ENCODE results near the gene ROMO1. TPM values are rescaled to one million over a fixed set of nuclear protein-coding genes. Genes with fewer than 3 reads are reported as not detected.

ROMO1 gene
- total RNA-seq, 1 experiment from 2014 or later, result 207 TPM

DNA sequence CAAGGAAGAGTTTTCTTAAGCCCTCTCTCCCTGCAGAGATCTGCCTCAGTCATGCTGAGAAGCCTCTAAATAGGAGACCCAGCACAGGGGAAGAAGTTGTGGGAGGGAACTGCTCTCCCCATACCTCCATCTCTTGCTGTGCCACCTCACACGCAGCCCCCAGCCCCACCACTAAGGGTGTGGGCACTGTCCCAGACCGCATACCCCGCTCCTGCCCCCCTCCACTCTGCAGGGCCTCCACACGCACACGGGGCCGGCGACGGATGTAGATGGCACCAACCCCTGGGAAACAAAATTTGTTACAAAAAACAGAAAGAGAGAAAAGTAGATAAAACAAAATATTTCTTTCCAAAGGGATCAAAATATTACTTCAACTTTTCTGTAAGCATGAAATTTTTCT lies 24.3 kb upstream of the ROMO1 start:
- no peak overlapping the region for H2BK120ac ChIP-seq (ENCODE audit: low read depth, low read length, poor library complexity, severe bottlenecking)
- no CpG with 5 or more reads among the region's 8 CpGs for WGBS (ENCODE audit: extremely low coverage, insufficient read length, low lambda C conversion rate)
- DNase-seq, result no peak
- no peak overlapping the region for H3K23ac ChIP-seq (ENCODE audit: insufficient read length, low read depth, low read length)
- no peak overlapping the region for H2BK15ac ChIP-seq (ENCODE audit: low read depth, low read length)
- no peak overlapping the region for H3K4me3 Mint-ChIP-seq
- H3K56ac ChIP-seq (ENCODE audit: insufficient read length, low read depth, low read length), result no peak overlapping the region
- no peak overlapping the region for H4K91ac ChIP-seq (ENCODE audit: insufficient read length, low read depth, low read length)
- no peaks in the 10 kb centered on the region for H3K9me3 Mint-ChIP-seq
- H2BK12ac ChIP-seq (ENCODE audit: insufficient read length, low read depth, low read length), result no peak overlapping the region
- no peak overlapping the region for H3K9ac ChIP-seq (ENCODE audit: extremely low read depth, insufficient read length, low read length)
- no peak overlapping the region for H3K27ac ChIP-seq (ENCODE audit: insufficient read length, low read depth, low read length)
- H4K20me1 ChIP-seq (ENCODE audit: control insufficient read depth, insufficient read depth, insufficient read length), result no peaks in the 10 kb centered on the region
- H3K27ac Mint-ChIP-seq, result no peak overlapping the region
- no peak overlapping the region for H3K14ac ChIP-seq (ENCODE audit: insufficient read depth, low read length)
- no peaks in the 10 kb centered on the region for H3K4me1 ChIP-seq (ENCODE audit: insufficient read depth, low read length)
- no peak overlapping the region for H2BK20ac ChIP-seq (ENCODE audit: low read depth, low read length, poor library complexity, severe bottlenecking)
- H3K4me1 Mint-ChIP-seq, result no peaks in the 10 kb centered on the region
- no peaks in the 10 kb centered on the region for H3K79me2 ChIP-seq (ENCODE audit: insufficient read depth, low read length)
- H4K5ac ChIP-seq (ENCODE audit: insufficient read length, low read depth, low read length), result no peak overlapping the region
- H3K4ac ChIP-seq (ENCODE audit: low read depth, low read length), result no peak overlapping the region
- no peaks in the 10 kb centered on the region for H3K79me1 ChIP-seq (ENCODE audit: insufficient read depth, low read depth, low read length, poor library complexity, severe bottlenecking)
- H2AK5ac ChIP-seq (ENCODE audit: insufficient read length, low read length), result no peak overlapping the region
- H2AFZ ChIP-seq (ENCODE audit: low read length), result no peak overlapping the region
- TF ChIP-seq, protein P1, sequence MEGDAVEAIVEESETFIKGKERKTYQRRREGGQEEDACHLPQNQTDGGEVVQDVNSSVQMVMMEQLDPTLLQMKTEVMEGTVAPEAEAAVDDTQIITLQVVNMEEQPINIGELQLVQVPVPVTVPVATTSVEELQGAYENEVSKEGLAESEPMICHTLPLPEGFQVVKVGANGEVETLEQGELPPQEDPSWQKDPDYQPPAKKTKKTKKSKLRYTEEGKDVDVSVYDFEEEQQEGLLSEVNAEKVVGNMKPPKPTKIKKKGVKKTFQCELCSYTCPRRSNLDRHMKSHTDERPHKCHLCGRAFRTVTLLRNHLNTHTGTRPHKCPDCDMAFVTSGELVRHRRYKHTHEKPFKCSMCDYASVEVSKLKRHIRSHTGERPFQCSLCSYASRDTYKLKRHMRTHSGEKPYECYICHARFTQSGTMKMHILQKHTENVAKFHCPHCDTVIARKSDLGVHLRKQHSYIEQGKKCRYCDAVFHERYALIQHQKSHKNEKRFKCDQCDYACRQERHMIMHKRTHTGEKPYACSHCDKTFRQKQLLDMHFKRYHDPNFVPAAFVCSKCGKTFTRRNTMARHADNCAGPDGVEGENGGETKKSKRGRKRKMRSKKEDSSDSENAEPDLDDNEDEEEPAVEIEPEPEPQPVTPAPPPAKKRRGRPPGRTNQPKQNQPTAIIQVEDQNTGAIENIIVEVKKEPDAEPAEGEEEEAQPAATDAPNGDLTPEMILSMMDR (conservative IDR thresholded peaks at IDR 0.05), result no peak
- no peak overlapping the region for H4K8ac ChIP-seq (replicated peaks; ENCODE audit: insufficient read length, low read depth, low read length)
- no peak overlapping the region for H3T11ph ChIP-seq (ENCODE audit: low read length)
- H3K36me3 Mint-ChIP-seq (ENCODE audit: insufficient read depth in 1 of 3, low read depth in 3 of 3), result peaks cover 5 to 29% (median 27%) of the 10 kb centered on the region in 3 experiments
- H3K4me2 ChIP-seq (ENCODE audit: insufficient read depth, insufficient read length, low read length), result no peak overlapping the region
- no peak overlapping the region for H2BK5ac ChIP-seq (ENCODE audit: insufficient read length, low read length)
- H3K27me3 ChIP-seq (ENCODE audit: insufficient read depth, low read length), result no peaks in the 10 kb centered on the region
- no peak overlapping the region for H3K18ac ChIP-seq (ENCODE audit: insufficient read length, low read depth, low read length)
- H3K9me3 ChIP-seq (ENCODE audit: control insufficient read depth, low read depth, low read length), result no peaks in the 10 kb centered on the region
- H3K27me3 Mint-ChIP-seq (ENCODE audit: low read depth), result no peaks in the 10 kb centered on the region
- H3K23me2 ChIP-seq (ENCODE audit: insufficient read length, low read depth, low read length, poor library complexity, severe bottlenecking), result no peaks in the 10 kb centered on the region

All from H9 (cell line).